Fibroblast of skin of abdomen (primary cell): ENCODE results near the gene ASB9.
"Not testable (repeated sequence)": the region's sequence is repeated elsewhere in the genome, so short reads cannot be mapped to it uniquely, and the experiment has no call there.

Experiments used
- DNase-seq: peaks from one replicate; pipeline ENCODE4 v3.0.0-alpha.2; 2013

Gene ASB9

GRCh38 chrX:15241301-15241700 is 28.6 kb downstream of the ASB9 start:
- DNase-seq: no peak

- DNase-seq: no peak
Observed at GRCh38 chrX:15240414-15240813, 29.5 kb downstream of the ASB9 start.

GRCh38 chrX:15236146-15236545 is 33.7 kb downstream of the ASB9 start:
- DNase-seq: no peak

GRCh38 chrX:15235001-15235400 is 34.9 kb downstream of the ASB9 start:
- DNase-seq: no peak

- no peak for DNase-seq
Observed at GRCh38 chrX:15233416-15234015, 36.4 kb downstream of the ASB9 start.

GRCh38 chrX:15224747-15225146 is 45.1 kb downstream of the ASB9 start:
- no peak for DNase-seq

GRCh38 chrX:15221321-15221720 is 48.6 kb downstream of the ASB9 start:
- peak; percentile 21 for DNase-seq

GRCh38 chrX:15217161-15217560 is 52.7 kb downstream of the ASB9 start:
- DNase-seq: no peak

GRCh38 chrX:15216280-15216679 is 53.6 kb downstream of the ASB9 start:
- no peak for DNase-seq

- no peak for DNase-seq
Observed at GRCh38 chrX:15215366-15215765, 54.5 kb downstream of the ASB9 start.

- DNase-seq: no peak
Observed at GRCh38 chrX:15214588-15214987, 55.3 kb downstream of the ASB9 start.

- no peak for DNase-seq
Observed at GRCh38 chrX:15209096-15209495, 60.8 kb downstream of the ASB9 start.

- DNase-seq: no peak
Observed at GRCh38 chrX:15207994-15208393, 61.9 kb downstream of the ASB9 start.

GRCh38 chrX:15207384-15207783 is 62.5 kb downstream of the ASB9 start:
- DNase-seq: no peak

- no peak for DNase-seq
Observed at GRCh38 chrX:15206306-15206705, 63.6 kb downstream of the ASB9 start.

- DNase-seq: no peak
Observed at GRCh38 chrX:15204130-15204751, 65.6 kb downstream of the ASB9 start.

- DNase-seq: no peak
Observed at GRCh38 chrX:15203694-15204093, 66.2 kb downstream of the ASB9 start.

GRCh38 chrX:15202454-15203177 is 67.3 kb downstream of the ASB9 start:
- DNase-seq: peak; percentile 84

- DNase-seq: no peak
Observed at GRCh38 chrX:15200871-15201270, 69.0 kb downstream of the ASB9 start.

GRCh38 chrX:15198608-15199202 is 71.2 kb downstream of the ASB9 start:
- not testable (repeated sequence) for DNase-seq

GRCh38 chrX:15194146-15194545 is 75.7 kb downstream of the ASB9 start:
- DNase-seq: peak; percentile 58
